Measurements from ENCODE around the gene YARS2. TPM values are rescaled to one million over a fixed set of nuclear protein-coding genes. Genes with fewer than 3 reads are reported as not detected.

YARS2 gene
- total RNA-seq, 1 donor from 2014 or later = 23.6 TPM

- Mint-ChIP-seq H3K27ac (no peak overlapping the region), H3K27me3 (peaks cover 7% of the 10 kb centered on the region), H3K9me3 (no peaks in the 10 kb centered on the region), H3K4me3 (no peak overlapping the region), H3K4me1 (ENCODE audit: unreplicated experiment) (no peaks in the 10 kb centered on the region), H3K36me3 (no peaks in the 10 kb centered on the region)
- no peak for DNase-seq (ENCODE audit: extremely low spot score, unreplicated experiment)
- TF ChIP-seq CTCF (conservative IDR thresholded peaks at IDR 0.05) = no peak
Observed at GRCh38 chr12:32777159-32777558, 21.5 kb upstream of the YARS2 start.

- H3K27me3 Mint-ChIP-seq = peaks cover 7% of the 10 kb centered on the region
- no peak for DNase-seq (ENCODE audit: extremely low spot score, unreplicated experiment)
- H3K36me3 Mint-ChIP-seq = no peaks in the 10 kb centered on the region
- H3K4me1 Mint-ChIP-seq (ENCODE audit: unreplicated experiment) = no peaks in the 10 kb centered on the region
- H3K4me3 Mint-ChIP-seq = no peak overlapping the region
- H3K27ac Mint-ChIP-seq = no peak overlapping the region
- TF ChIP-seq CTCF (conservative IDR thresholded peaks at IDR 0.05) = no peak
- H3K9me3 Mint-ChIP-seq = no peaks in the 10 kb centered on the region
Observed at GRCh38 chr12:32776258-32776657, 20.6 kb upstream of the YARS2 start.

- Mint-ChIP-seq H3K36me3 (no peaks in the 10 kb centered on the region), H3K4me1 (ENCODE audit: unreplicated experiment) (no peaks in the 10 kb centered on the region), H3K27ac (peak overlapping the region; percentile 17), H3K9me3 (no peaks in the 10 kb centered on the region), H3K4me3 (no peak overlapping the region), H3K27me3 (peaks cover 6% of the 10 kb centered on the region)
- no peak for TF ChIP-seq CTCF (conservative IDR thresholded peaks at IDR 0.05)
- no peak for DNase-seq (ENCODE audit: extremely low spot score, unreplicated experiment)
Observed at GRCh38 chr12:32773691-32774090, 18.0 kb upstream of the YARS2 start.

GRCh38 chr12:32770141-32770540 lies 14.4 kb upstream of the YARS2 start:
- no peaks in the 10 kb centered on the region for H3K9me3 Mint-ChIP-seq
- peaks cover 4% of the 10 kb centered on the region for H3K36me3 Mint-ChIP-seq
- no peak overlapping the region for H3K4me3 Mint-ChIP-seq
- peaks cover 11% of the 10 kb centered on the region for H3K27me3 Mint-ChIP-seq
- no peak for TF ChIP-seq CTCF (conservative IDR thresholded peaks at IDR 0.05)
- H3K27ac Mint-ChIP-seq = no peak overlapping the region
- no peak for DNase-seq (ENCODE audit: extremely low spot score, unreplicated experiment)
- H3K4me1 Mint-ChIP-seq (ENCODE audit: unreplicated experiment) = no peaks in the 10 kb centered on the region

GRCh38 chr12:32768518-32768917 lies 12.8 kb upstream of the YARS2 start:
- Mint-ChIP-seq H3K27ac (no peak overlapping the region), H3K4me1 (ENCODE audit: unreplicated experiment) (no peaks in the 10 kb centered on the region), H3K4me3 (no peak overlapping the region), H3K9me3 (no peaks in the 10 kb centered on the region), H3K27me3 (peaks cover 11% of the 10 kb centered on the region), H3K36me3 (peaks cover 4% of the 10 kb centered on the region)
- no peak for DNase-seq (ENCODE audit: extremely low spot score, unreplicated experiment)
- TF ChIP-seq CTCF (conservative IDR thresholded peaks at IDR 0.05) = no peak

- TF ChIP-seq CTCF (conservative IDR thresholded peaks at IDR 0.05) = no peak
- Mint-ChIP-seq H3K4me1 (ENCODE audit: unreplicated experiment) (no peaks in the 10 kb centered on the region), H3K36me3 (peaks cover 4% of the 10 kb centered on the region), H3K27ac (no peak overlapping the region), H3K27me3 (peaks cover 24% of the 10 kb centered on the region), H3K4me3 (no peak overlapping the region), H3K9me3 (no peaks in the 10 kb centered on the region)
- no peak for DNase-seq (ENCODE audit: extremely low spot score, unreplicated experiment)
Observed at GRCh38 chr12:32765906-32766305, 10.2 kb upstream of the YARS2 start.
